GM18868 (cell line): ENCODE data around the gene RNF149.
"Not testable (repeated sequence)": the region's sequence is repeated elsewhere in the genome, so short reads cannot be mapped to it uniquely, and the experiment has no call there.

ENCODE experiments used
- ATAC-seq: cut with Tn5 transposase; IDR thresholded peaks from one replicate; pipeline ENCODE4 v1.9.1; 2021; ENCODE audit warnings: mild to moderate bottlenecking, moderate library complexity; ENCODE audit not compliant: unreplicated experiment

The RNF149 gene

DNA sequence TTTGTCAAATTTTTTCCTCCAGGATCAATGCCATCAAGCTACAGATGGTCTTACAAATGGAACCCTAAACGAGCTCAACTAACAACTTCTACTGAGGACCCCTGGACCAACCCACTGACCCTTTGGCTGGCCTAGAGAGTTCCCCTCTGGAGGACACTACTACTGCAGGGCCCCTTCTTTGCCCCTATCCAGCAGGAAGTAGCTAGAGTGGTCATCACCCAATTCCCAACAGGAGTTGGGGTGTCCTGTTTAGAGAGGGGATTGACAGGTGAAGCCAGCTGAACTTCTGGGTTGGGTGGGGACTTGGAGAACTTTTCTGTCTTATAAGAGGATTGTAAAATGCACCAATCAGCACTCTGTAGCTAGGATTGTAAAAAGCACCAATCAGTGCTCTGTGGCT lies 72.5 kb downstream of the RNF149 start:
- ATAC-seq, result not testable (repeated sequence)

DNA sequence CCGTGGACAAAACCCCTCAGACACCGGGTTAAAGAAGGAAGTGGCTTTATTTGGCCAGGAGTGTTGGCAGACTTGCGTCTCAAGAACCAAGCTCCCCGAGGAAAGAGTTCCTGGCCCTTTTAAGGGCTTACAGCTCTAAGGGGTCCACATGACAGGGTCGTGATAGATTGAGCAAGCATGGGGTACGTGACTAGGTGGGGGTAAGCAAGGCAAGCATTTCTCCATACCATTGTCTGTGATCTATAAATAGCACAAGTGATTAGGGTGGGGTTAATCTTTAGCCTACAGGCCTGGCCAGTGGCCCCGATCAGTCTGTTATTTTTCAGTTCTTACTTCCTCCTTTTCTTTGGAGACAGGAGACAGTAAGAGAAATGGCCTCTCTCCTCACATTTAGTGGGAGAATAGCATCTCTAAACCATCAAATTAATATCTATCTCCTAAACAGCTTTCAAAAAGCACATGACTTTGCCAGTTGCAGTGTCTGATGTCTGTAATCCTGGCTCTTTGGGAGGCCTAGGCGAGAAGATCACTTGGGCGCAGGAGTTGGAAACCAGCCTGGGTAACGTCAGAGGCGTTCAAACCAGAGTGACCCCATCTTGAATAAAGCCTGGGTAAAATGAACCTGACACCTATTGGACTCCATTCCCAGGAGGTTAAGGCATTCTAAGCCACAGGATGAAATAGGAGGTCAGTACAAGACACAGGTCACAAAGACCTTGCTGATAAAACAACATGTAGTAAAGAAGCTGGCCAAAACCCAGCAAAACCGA lies 74.1 kb downstream of the RNF149 start:
- ATAC-seq, result no peak

DNA sequence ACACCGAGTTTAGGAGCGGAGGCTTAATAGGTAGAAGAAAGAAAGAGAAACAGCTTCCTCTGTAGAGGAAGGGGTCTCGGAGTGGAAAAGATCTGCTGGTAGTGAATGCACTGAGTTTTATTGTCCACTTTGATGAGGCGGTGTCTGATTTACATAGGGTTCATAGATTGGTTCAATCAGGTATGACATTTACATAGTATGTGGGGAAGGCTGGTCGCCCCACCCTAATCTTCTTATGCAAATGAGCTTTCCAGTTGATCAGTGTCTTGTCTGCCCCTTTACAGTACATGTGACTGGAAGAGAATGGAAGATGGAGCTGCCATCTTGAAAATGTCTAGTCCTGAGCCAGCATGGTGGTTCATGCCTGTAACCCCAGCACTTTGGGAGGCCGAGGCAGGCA lies 75.7 kb downstream of the RNF149 start:
- ATAC-seq, result no peak

DNA sequence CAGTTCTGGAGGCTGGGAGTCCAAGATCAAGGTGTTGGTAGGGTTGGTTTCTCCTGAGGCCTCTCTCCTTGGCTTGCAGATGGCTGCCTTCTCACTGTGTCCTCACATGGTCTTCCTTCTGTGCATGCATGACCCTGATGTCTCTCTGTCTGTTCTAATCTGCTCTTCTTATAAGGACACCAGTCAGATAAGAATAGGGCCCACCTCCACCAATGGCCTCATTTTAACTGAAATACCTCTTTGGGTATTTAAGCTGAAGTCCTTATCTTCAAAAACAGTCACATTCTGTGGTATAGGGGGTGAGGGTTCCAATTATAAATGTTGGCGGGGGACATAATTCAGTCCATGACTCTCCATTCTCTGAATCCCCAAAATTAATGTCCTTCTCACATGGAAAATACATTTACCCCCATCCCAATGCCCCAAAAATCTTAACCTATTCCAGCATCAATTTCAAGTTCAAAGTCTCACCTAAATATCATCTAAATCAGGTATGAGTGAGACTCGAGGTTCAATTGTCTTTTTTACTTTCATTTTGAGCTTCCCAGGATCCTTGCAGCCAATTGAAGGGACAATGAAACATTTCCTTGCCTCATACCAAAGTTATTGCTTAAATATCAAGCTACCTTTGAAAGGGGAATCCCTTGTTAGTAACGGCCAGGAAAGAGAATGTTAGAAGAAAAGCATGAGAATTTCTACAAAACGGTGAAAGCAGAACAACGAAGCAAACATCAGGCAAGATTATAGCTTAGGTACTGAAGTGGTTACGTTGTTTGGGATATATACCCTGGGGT lies 76.4 kb downstream of the RNF149 start:
- no peak for ATAC-seq

DNA sequence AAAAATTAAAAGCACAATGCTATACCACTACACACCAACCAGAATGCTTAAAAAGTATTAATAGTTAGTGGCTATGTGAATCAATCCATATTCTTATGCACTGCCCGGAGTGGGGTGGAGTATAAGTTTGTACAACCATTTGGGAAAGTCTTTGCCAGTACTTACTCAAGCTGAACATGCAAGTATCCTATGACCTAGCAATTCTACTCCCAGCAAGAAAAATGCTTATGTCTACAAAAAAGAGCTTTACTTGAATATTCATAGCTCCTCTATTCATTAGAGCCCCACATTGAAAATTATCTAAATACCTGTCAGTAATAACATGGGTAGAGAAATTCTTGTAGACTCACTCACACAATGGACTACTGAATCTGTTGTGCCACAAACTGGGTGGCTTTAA lies 77.3 kb downstream of the RNF149 start:
- ATAC-seq, result no peak

DNA sequence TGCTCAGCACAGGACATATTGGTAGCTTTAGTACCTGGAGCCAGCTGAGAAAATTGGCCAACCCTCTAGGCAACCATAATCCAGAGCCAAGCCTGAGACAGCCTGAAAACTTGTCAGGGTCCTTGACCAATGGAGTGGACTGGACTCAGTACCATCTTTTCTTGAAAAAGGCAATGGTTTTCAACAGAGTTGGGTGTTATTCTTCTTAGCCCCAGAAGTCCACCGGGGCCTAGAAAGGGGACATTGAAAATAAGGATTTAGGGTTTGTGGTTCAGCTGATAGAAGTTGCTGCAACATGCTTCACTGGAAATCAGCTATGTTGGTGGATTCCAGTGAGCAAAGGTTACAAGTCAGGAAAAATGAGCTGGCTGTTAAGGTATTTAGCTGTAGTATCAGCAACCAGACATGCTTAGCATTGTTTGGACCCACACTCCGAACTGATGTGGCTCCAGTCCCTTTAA lies 77.9 kb downstream of the RNF149 start:
- no peak for ATAC-seq
